Peyer's patch (tissue), 4 donors: ENCODE measurements around the gene PLCB2.

Experiments used
- CTCF ChIP-seq, 6 experiments: fragments of 450-650 bp in 4 of 6; fragments of 200-600 bp in 2 of 6; sonication (generic) in 1 of 6; IDR thresholded peaks; one replicate each; pipeline ENCODE4 v1.5.1; 2017 to 2019; ENCODE audit warnings: antibody characterized with exemption in 6 of 6, mild to moderate bottlenecking in 3 of 6, moderate library complexity in 1 of 6
- POLR2A ChIP-seq, 2 donors: fragments of 450-650 bp; IDR thresholded peaks; one replicate each; pipeline ENCODE4 v1.5.1; 2017; ENCODE audit warnings: antibody characterized with exemption in 2 of 2, mild to moderate bottlenecking in 2 of 2, moderate library complexity in 2 of 2

- TF ChIP-seq CTCF (IDR thresholded peaks at IDR 0.05), result peak; percentile 61 to 82 (median 75)
- TF ChIP-seq POLR2A (IDR thresholded peaks at IDR 0.05), result peak in 1 of 2 donors; percentile 65
Measured at GRCh38 chr15:40323239-40323952, 15.7 kb upstream of the PLCB2 start, which contains the start of gene INAFM2.
